ENCODE results near the gene POU5F1.
"Not testable (repeated sequence)": the region's sequence is repeated elsewhere in the genome, so short reads cannot be mapped to it uniquely, and the experiment has no call there.

Gene POU5F1

GRCh38 chr6:31170600-31170881, at the start of gene POU5F1:
POU5F1 (minus strand) TSS chr6:31170682; CDS start chr6:31170620, 62 bp downstream.
- FAIRE-seq = no peak

GRCh38 chr6:31216208-31216898, 45.9 kb upstream of the POU5F1 start:
- no peak for FAIRE-seq

GRCh38 chr6:31215216-31215615, 44.7 kb upstream of the POU5F1 start:
- FAIRE-seq = not testable (repeated sequence)

- FAIRE-seq = no peak
Observed at GRCh38 chr6:31214516-31214915, 44.0 kb upstream of the POU5F1 start.

- no peak for FAIRE-seq
Observed at GRCh38 chr6:31210741-31211532, 40.5 kb upstream of the POU5F1 start.

- FAIRE-seq = no peak
Observed at GRCh38 chr6:31210123-31210522, 39.6 kb upstream of the POU5F1 start.

GRCh38 chr6:31209137-31209536, 38.7 kb upstream of the POU5F1 start:
- FAIRE-seq = no peak

GRCh38 chr6:31208506-31208905, 38.0 kb upstream of the POU5F1 start:
- no peak for FAIRE-seq

GRCh38 chr6:31205638-31206037, 35.2 kb upstream of the POU5F1 start:
- FAIRE-seq = no peak

GRCh38 chr6:31204751-31205145, 34.3 kb upstream of the POU5F1 start:
- no peak for FAIRE-seq

- FAIRE-seq = peak; percentile 45
Observed at GRCh38 chr6:31203345-31203979, 33.0 kb upstream of the POU5F1 start.

- no peak for FAIRE-seq
Observed at GRCh38 chr6:31202259-31203166, 32.0 kb upstream of the POU5F1 start.

- not testable (repeated sequence) for FAIRE-seq
Observed at GRCh38 chr6:31199105-31199452, 28.6 kb upstream of the POU5F1 start.

- FAIRE-seq = no peak
Observed at GRCh38 chr6:31197559-31198305, 27.2 kb upstream of the POU5F1 start.

- FAIRE-seq = not testable (repeated sequence)
Observed at GRCh38 chr6:31196251-31197022, 26.0 kb upstream of the POU5F1 start.

GRCh38 chr6:31195308-31195979, 25.0 kb upstream of the POU5F1 start:
- not testable (repeated sequence) for FAIRE-seq

- no peak for FAIRE-seq
Observed at GRCh38 chr6:31194061-31194834, 23.8 kb upstream of the POU5F1 start.

GRCh38 chr6:31193206-31193605, 22.7 kb upstream of the POU5F1 start:
- FAIRE-seq = no peak

- FAIRE-seq = not testable (repeated sequence)
Observed at GRCh38 chr6:31192431-31193105, 22.1 kb upstream of the POU5F1 start.

All from islet of Langerhans (tissue), 1 donor.